Activated T-helper 1 cell treated with anti-CD3 and anti-CD28 coated beads, Interleukin-12 subunit alpha, Interleukin-12 subunit beta, Interleukin-2, Interleukin-4 antibody, amounts not matched to agents 30 ng/mL and 10 ng/mL and 1 ng/mL, durations not matched to agents 14 hours and 24 hours and 36 hours (primary cell): ENCODE data around the gene HP1BP3. TPM values are rescaled to one million over a fixed set of nuclear protein-coding genes. Genes with fewer than 3 reads are reported as not detected.
"Not testable (repeated sequence)": the region's sequence is repeated elsewhere in the genome, so short reads cannot be mapped to it uniquely, and the experiment has no call there.

Experiments
- DNase-seq: peaks from one replicate; pipeline ENCODE4 v3.0.0; 2021; ENCODE audit warnings: low spot score
- H3K27ac Mint-ChIP-seq: one replicate; pipeline ENCODE4 v1.8.0; 2021; ENCODE audit warnings: mild to moderate bottlenecking, mixed read lengths
- H3K27me3 Mint-ChIP-seq: one replicate; pipeline ENCODE4 v1.8.0; 2022; ENCODE audit warnings: mild to moderate bottlenecking, moderate library complexity, mixed read lengths; ENCODE audit not compliant: insufficient read depth
- H3K36me3 Mint-ChIP-seq: one replicate; pipeline ENCODE4 v1.8.0; 2021; ENCODE audit warnings: low read depth, mixed read lengths
- H3K4me1 Mint-ChIP-seq: one replicate; pipeline ENCODE4 v1.8.0; 2021; ENCODE audit warnings: low read depth, mixed read lengths
- H3K4me3 Mint-ChIP-seq: one replicate; pipeline ENCODE4 v1.8.0; 2021; ENCODE audit warnings: mild to moderate bottlenecking, moderate library complexity, mixed read lengths
- H3K9me3 Mint-ChIP-seq: one replicate; pipeline ENCODE4 v1.8.0; 2021; ENCODE audit warnings: mixed read lengths
- intact Hi-C: fragments of 100-400 bp; cut with micrococcal nuclease; formaldehyde crosslinking; loops from one replicate; pipeline ENCODE4 v1.15.1; 2024
- total RNA-seq: library from RNA; stranded (reverse); gene quantifications from 2 replicates; pipeline ENCODE4 v1.2.3, GENCODE V29; 2022

HP1BP3 gene
- total RNA-seq, 1 donor from 2014 or later, result 220 TPM

GRCh38 chr1:20721117-20722061, 65.7 kb downstream of the HP1BP3 start:
- peaks cover 27% of the 10 kb centered on the region for H3K27me3 Mint-ChIP-seq
- H3K36me3 Mint-ChIP-seq, result no peaks in the 10 kb centered on the region
- peaks cover 5% of the 10 kb centered on the region for H3K4me1 Mint-ChIP-seq
- no peak overlapping the region for H3K4me3 Mint-ChIP-seq
- no peak overlapping the region for H3K27ac Mint-ChIP-seq
- H3K9me3 Mint-ChIP-seq, result no peaks in the 10 kb centered on the region
- no peak for DNase-seq
- intact Hi-C loops, result no loop called here

- Mint-ChIP-seq H3K9me3 (no peaks in the 10 kb centered on the region), H3K4me3 (no peak overlapping the region), H3K36me3 (no peaks in the 10 kb centered on the region), H3K27ac (no peak overlapping the region), H3K4me1 (peaks cover 9% of the 10 kb centered on the region), H3K27me3 (peaks cover 34% of the 10 kb centered on the region)
- intact Hi-C loops, result no loop called here
- DNase-seq, result no peak
Measured at GRCh38 chr1:20720631-20721091, 66.4 kb downstream of the HP1BP3 start.

GRCh38 chr1:20719871-20720620, 67.1 kb downstream of the HP1BP3 start:
- Mint-ChIP-seq H3K4me1 (peaks cover 9% of the 10 kb centered on the region), H3K36me3 (no peaks in the 10 kb centered on the region), H3K9me3 (no peaks in the 10 kb centered on the region), H3K4me3 (no peak overlapping the region), H3K27ac (no peak overlapping the region), H3K27me3 (peaks cover 38% of the 10 kb centered on the region)
- intact Hi-C loops, result no loop called here
- DNase-seq, result no peak

GRCh38 chr1:20719261-20719660, 67.8 kb downstream of the HP1BP3 start:
- intact Hi-C loops, result no loop called here
- H3K27me3 Mint-ChIP-seq, result peaks cover 38% of the 10 kb centered on the region
- H3K36me3 Mint-ChIP-seq, result no peaks in the 10 kb centered on the region
- DNase-seq, result no peak
- H3K4me1 Mint-ChIP-seq, result peaks cover 9% of the 10 kb centered on the region
- H3K4me3 Mint-ChIP-seq, result no peak overlapping the region
- no peaks in the 10 kb centered on the region for H3K9me3 Mint-ChIP-seq
- H3K27ac Mint-ChIP-seq, result no peak overlapping the region

GRCh38 chr1:20718343-20718882, 68.7 kb downstream of the HP1BP3 start:
- DNase-seq, intact Hi-C loops, H3K27ac Mint-ChIP-seq, H3K9me3 Mint-ChIP-seq, H3K36me3 Mint-ChIP-seq, H3K4me1 Mint-ChIP-seq: not testable (repeated sequence)
- H3K27me3 Mint-ChIP-seq, result peaks cover 38% of the 10 kb centered on the region
- peak overlapping the region; percentile 60 for H3K4me3 Mint-ChIP-seq

- peaks cover 38% of the 10 kb centered on the region for H3K27me3 Mint-ChIP-seq
- intact Hi-C loops, result no loop called here
- no peaks in the 10 kb centered on the region for H3K36me3 Mint-ChIP-seq
- peak within 1 kb of the TSS; percentile 60 for H3K4me3 Mint-ChIP-seq
- DNase-seq, result peak; percentile 61
- H3K27ac Mint-ChIP-seq, result no peak within 1 kb of the TSS
- H3K4me1 Mint-ChIP-seq, result peaks cover 9% of the 10 kb centered on the region
- no peaks in the 10 kb centered on the region for H3K9me3 Mint-ChIP-seq
Measured at GRCh38 chr1:20717452-20718342, 69.4 kb downstream of the HP1BP3 start, which contains the start of gene KIF17. TSS of gene KIF17 (minus strand) at chr1:20718007. CDS start at chr1:20717706, 301 bp downstream.

- no peak for DNase-seq
- intact Hi-C loops, result no loop called here
- H3K27me3 Mint-ChIP-seq, result peaks cover 38% of the 10 kb centered on the region
- H3K9me3 Mint-ChIP-seq, result no peaks in the 10 kb centered on the region
- H3K27ac Mint-ChIP-seq, result peak overlapping the region; percentile 47
- peaks cover 9% of the 10 kb centered on the region for H3K4me1 Mint-ChIP-seq
- peak overlapping the region; percentile 71 for H3K4me3 Mint-ChIP-seq
- no peaks in the 10 kb centered on the region for H3K36me3 Mint-ChIP-seq
Measured at GRCh38 chr1:20716232-20716631, 70.9 kb downstream of the HP1BP3 start.

- H3K4me3 Mint-ChIP-seq, result no peak overlapping the region
- peaks cover 40% of the 10 kb centered on the region for H3K27me3 Mint-ChIP-seq
- H3K4me1 Mint-ChIP-seq, result peaks cover 9% of the 10 kb centered on the region
- no peaks in the 10 kb centered on the region for H3K36me3 Mint-ChIP-seq
- H3K9me3 Mint-ChIP-seq, result no peaks in the 10 kb centered on the region
- H3K27ac Mint-ChIP-seq, result no peak overlapping the region
- no peak for DNase-seq
- intact Hi-C loops, result no loop called here
Measured at GRCh38 chr1:20715406-20715805, 71.7 kb downstream of the HP1BP3 start.

- Mint-ChIP-seq H3K4me1 (peaks cover 9% of the 10 kb centered on the region), H3K27me3 (peaks cover 26% of the 10 kb centered on the region), H3K36me3 (no peaks in the 10 kb centered on the region), H3K27ac (no peak overlapping the region), H3K9me3 (no peaks in the 10 kb centered on the region), H3K4me3 (no peak overlapping the region)
- DNase-seq, result no peak
- intact Hi-C loops, result no loop called here
Measured at GRCh38 chr1:20713440-20713839, 73.7 kb downstream of the HP1BP3 start.

GRCh38 chr1:20712215-20712577, 74.9 kb downstream of the HP1BP3 start:
- Mint-ChIP-seq H3K4me1 (peaks cover 9% of the 10 kb centered on the region), H3K27me3 (peaks cover 19% of the 10 kb centered on the region)
- intact Hi-C loops, result no loop called here

GRCh38 chr1:20711285-20712214, 75.6 kb downstream of the HP1BP3 start:
- H3K36me3 Mint-ChIP-seq, result no peaks in the 10 kb centered on the region
- no peak overlapping the region for H3K27ac Mint-ChIP-seq
- no peaks in the 10 kb centered on the region for H3K9me3 Mint-ChIP-seq
- intact Hi-C loops, result no loop called here
- no peak for DNase-seq
- peaks cover 5% of the 10 kb centered on the region for H3K4me1 Mint-ChIP-seq
- peaks cover 15% of the 10 kb centered on the region for H3K27me3 Mint-ChIP-seq
- H3K4me3 Mint-ChIP-seq, result no peak overlapping the region

More at GRCh38 chr1:20712215-20712577, 74.9 kb downstream of the HP1BP3 start:
- H3K36me3 Mint-ChIP-seq, result no peaks in the 10 kb centered on the region
- H3K4me3 Mint-ChIP-seq, result no peak overlapping the region
- no peak for DNase-seq
- no peaks in the 10 kb centered on the region for H3K9me3 Mint-ChIP-seq
- H3K27ac Mint-ChIP-seq, result no peak overlapping the region
